ENCODE data around the gene SPATS1.

Gene SPATS1

DNA sequence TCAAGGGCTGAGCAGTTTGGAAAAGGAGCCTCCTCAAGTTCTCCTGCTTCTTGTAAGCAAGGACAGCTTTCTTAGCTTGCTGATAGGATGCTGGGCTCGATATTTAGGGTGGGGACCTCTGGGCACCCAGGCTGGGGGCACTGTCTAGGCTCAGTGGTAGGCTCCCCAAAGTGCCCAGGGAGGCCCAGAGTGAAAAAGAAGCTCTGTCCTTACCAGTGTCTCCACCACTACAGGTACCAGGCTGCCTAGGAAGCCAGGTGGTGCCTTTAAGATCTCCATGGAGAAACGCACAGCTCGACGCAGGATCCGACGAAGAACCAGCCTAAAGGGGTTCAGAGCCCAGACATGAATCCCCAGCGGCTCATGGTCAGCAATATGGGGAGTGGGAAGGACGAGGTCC lies 35.7 kb upstream of the SPATS1 start:
- TF ChIP-seq, protein P1, sequence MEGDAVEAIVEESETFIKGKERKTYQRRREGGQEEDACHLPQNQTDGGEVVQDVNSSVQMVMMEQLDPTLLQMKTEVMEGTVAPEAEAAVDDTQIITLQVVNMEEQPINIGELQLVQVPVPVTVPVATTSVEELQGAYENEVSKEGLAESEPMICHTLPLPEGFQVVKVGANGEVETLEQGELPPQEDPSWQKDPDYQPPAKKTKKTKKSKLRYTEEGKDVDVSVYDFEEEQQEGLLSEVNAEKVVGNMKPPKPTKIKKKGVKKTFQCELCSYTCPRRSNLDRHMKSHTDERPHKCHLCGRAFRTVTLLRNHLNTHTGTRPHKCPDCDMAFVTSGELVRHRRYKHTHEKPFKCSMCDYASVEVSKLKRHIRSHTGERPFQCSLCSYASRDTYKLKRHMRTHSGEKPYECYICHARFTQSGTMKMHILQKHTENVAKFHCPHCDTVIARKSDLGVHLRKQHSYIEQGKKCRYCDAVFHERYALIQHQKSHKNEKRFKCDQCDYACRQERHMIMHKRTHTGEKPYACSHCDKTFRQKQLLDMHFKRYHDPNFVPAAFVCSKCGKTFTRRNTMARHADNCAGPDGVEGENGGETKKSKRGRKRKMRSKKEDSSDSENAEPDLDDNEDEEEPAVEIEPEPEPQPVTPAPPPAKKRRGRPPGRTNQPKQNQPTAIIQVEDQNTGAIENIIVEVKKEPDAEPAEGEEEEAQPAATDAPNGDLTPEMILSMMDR (IDR thresholded peaks at IDR 0.05): no peak

DNA sequence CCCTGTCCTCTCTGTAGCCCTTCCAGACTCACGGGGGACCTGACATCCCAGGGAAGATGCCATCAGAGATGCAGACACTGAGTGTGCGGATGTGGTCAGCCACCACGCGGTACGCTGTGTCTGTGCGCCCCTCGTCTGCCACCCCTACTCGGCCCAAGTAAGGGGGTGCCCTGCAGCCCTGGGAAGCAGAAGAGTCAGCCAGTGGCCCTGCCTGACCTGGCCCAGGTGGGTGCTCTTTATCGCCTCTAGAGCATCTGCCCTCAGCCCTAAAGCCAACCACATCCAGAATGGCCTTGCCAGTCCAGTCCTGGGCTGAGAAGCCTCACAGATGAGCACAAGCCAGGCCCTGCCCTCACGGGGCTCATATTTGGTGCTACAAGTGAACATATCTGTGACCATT lies 35.2 kb upstream of the SPATS1 start:
- TF ChIP-seq, protein P1 (IDR thresholded peaks at IDR 0.05): no peak

DNA sequence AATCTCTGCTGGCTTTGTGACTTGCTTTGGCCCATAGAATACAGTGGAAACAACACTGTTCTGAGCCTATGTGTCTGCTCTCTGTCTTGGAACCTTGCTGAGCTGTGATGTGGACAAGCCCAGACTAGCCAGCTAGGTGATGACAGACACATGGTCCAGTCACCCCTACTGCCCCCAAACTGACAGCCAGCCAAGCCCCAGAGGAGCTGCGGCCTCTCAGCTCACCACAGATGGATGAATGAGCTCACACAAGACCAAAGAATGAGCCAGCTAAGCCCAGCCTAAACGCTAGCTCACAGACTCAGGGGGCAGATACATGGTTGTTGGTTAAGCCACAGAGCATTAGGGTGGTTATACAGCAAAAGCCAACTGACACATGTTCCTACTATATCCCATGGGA lies 33.4 kb upstream of the SPATS1 start:
- TF ChIP-seq, protein P1 (IDR thresholded peaks at IDR 0.05): no peak

- TF ChIP-seq, protein P1 (IDR thresholded peaks at IDR 0.05): no peak
These were observed 32.8 kb upstream of the SPATS1 start for GRCh38 chr6:44309631-44310030.

DNA sequence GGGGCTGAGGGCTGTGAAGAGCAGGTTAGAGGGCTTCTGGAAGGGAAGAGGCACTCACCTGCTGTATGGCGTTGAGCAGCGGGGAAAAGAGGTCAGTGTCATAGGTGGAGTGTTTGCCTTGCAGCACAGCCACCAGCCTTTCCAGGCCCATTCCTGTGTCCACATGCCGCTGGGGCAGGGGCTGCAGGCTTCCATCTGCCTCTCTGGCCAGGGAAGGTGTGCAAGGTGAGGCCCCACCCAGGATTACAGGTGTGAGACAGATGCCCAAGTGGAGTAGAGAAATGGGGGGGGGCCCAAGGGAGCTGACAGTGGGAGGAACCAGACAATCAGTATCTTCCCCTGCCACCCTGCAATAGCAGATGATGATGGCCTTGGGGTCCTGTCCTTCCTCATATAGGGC lies 32.2 kb upstream of the SPATS1 start:
- TF ChIP-seq, protein P1 (IDR thresholded peaks at IDR 0.05): no peak

DNA sequence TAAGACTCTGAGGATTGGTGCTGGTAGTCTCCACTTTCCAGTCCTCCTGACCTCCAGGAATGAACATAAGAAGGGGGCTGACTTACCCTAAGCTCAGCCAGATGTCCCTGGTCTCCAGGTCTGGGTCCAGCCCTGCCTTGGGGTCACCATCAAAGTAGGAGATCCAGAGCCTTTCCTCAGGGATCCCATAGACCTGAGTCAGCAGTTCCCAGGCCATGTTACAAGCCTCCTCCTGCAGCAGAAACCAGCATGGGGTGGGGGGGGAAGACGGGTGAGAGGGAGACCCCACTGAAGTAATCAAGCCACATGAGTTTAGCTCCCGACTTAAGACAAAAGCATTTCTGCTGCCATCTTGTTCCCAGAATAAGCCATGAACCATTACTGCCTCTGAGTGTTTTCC lies 31.1 kb upstream of the SPATS1 start:
- TF ChIP-seq, protein P1 (IDR thresholded peaks at IDR 0.05): no peak

DNA sequence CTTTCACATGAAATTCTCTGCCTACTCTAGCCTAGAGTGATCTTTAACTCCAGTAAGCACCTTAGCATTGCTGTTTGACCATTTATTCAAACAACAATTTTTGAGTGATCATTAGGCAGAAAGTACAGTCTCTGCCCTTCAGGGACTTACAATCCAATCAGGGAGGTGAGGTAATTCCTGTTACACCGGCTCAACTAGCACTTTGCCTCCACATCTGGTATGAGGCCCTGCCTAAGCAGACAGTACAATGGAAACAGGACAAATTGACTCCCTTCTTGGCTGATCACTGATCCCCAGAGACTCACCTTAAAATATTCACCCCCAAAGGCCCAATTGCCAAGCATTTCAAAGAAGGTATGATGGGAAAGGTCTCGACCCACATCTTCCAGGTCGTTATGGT lies 30.7 kb upstream of the SPATS1 start:
- TF ChIP-seq, protein P1 (IDR thresholded peaks at IDR 0.05): no peak
